Neural progenitor cell (in vitro differentiated cells): ENCODE measurements around the gene ATOH8. TPM values are rescaled to one million over a fixed set of nuclear protein-coding genes. Genes with fewer than 3 reads are reported as not detected.
A peak's percentile ranks its signal among the peaks of the same experiment; 100 is the strongest.

Source experiments
- DNase-seq: peaks from one replicate; pipeline ENCODE4 v3.0.0-alpha.2; 2016; ENCODE audit warnings: low spot score
- H2AFZ ChIP-seq: fragments of 200-600 bp; sonication (generic); replicated peaks from 2 replicates; pipeline ENCODE4 v1.6.1; 2016; ENCODE audit warnings: antibody characterized with exemption
- H3F3A ChIP-seq: fragments of 200-600 bp; sonication (generic); 2 replicates; pipeline ENCODE4 v1.6.1; 2016; ENCODE audit warnings: antibody characterized with exemption, low read depth
- H3K27ac ChIP-seq: fragments of 200-600 bp; sonication (generic); 2 replicates; pipeline ENCODE4 v1.5.1; 2016; ENCODE audit warnings: mild to moderate bottlenecking
- H3K27me3 ChIP-seq: fragments of 200-600 bp; sonication (generic); 2 replicates; pipeline ENCODE4 v1.6.1; 2016; ENCODE audit warnings: mild to moderate bottlenecking, moderate library complexity
- H3K36me3 ChIP-seq: fragments of 200-600 bp; sonication (generic); 2 replicates; pipeline ENCODE4 v1.5.1; 2016
- H3K4me1 ChIP-seq: fragments of 200-600 bp; sonication (generic); 2 replicates; pipeline ENCODE4 v1.6.1; 2016; ENCODE audit warnings: mixed run types
- H3K4me2 ChIP-seq: fragments of 200-600 bp; sonication (generic); 2 replicates; pipeline ENCODE4 v1.6.1; 2016
- H3K4me3 ChIP-seq: fragments of 200-600 bp; sonication (generic); 2 replicates; pipeline ENCODE4 v1.5.1; 2016
- H3K79me2 ChIP-seq: fragments of 200-600 bp; sonication (generic); 2 replicates; pipeline ENCODE4 v1.6.1; 2016; ENCODE audit warnings: low read depth
- H3K9ac ChIP-seq: fragments of 200-600 bp; sonication (generic); 2 replicates; pipeline ENCODE4 v1.6.1; 2016
- H3K9me3 ChIP-seq: fragments of 200-600 bp; sonication (generic); 2 replicates; pipeline ENCODE4 v1.5.1; 2016; ENCODE audit warnings: low read depth
- H4K20me1 ChIP-seq: fragments of 200-600 bp; sonication (generic); 2 replicates; pipeline ENCODE4 v1.6.1; 2016; ENCODE audit warnings: low read depth
- H3K27ac Mint-ChIP-seq: 3 replicates; pipeline ENCODE4 v1.8.0; 2021; ENCODE audit warnings: mixed read lengths
- H3K27me3 Mint-ChIP-seq: 2 replicates; pipeline ENCODE4 v1.8.0; 2022; ENCODE audit warnings: low read depth, mild to moderate bottlenecking, inconsistent platforms, moderate library complexity, mixed read lengths; ENCODE audit not compliant: insufficient read depth
- H3K36me3 Mint-ChIP-seq: 3 replicates; pipeline ENCODE4 v1.8.0; 2021; ENCODE audit warnings: mixed read lengths
- H3K4me1 Mint-ChIP-seq: 3 replicates; pipeline ENCODE4 v1.8.0; 2021; ENCODE audit warnings: mixed read lengths
- H3K4me3 Mint-ChIP-seq: 3 replicates; pipeline ENCODE4 v1.8.0; 2021; ENCODE audit warnings: mild to moderate bottlenecking, moderate library complexity, mixed read lengths
- H3K9me3 Mint-ChIP-seq: 3 replicates; pipeline ENCODE4 v1.8.0; 2020; ENCODE audit warnings: mixed read lengths
- EZH2 ChIP-seq: fragments of 200-600 bp; sonication (generic); IDR thresholded peaks from 2 replicates; pipeline ENCODE4 v1.6.1; 2017; ENCODE audit warnings: antibody characterized with exemption, mild to moderate bottlenecking, moderate library complexity
- EZH2phosphoT487 ChIP-seq: fragments of 200-600 bp; sonication (generic); IDR thresholded peaks from 2 replicates; pipeline ENCODE4 v1.6.1; 2017; ENCODE audit warnings: antibody characterized with exemption
- total RNA-seq: library from RNA; depleted of rRNA; stranded (reverse); fragments of >200 nt; gene quantifications from 2 replicates; pipeline ENCODE4 v1.2.3, GENCODE V29; 2015; ENCODE audit warnings: low replicate concordance
- TF ChIP-seq, protein P1 (sequence below): fragments of 200-600 bp; sonication (generic); IDR thresholded peaks from 2 replicates; pipeline ENCODE4 v1.5.1; 2017; ENCODE audit warnings: antibody characterized with exemption, mild to moderate bottlenecking

The ATOH8 gene
- total RNA-seq, 1 donor from 2014 or later = not detected

DNA sequence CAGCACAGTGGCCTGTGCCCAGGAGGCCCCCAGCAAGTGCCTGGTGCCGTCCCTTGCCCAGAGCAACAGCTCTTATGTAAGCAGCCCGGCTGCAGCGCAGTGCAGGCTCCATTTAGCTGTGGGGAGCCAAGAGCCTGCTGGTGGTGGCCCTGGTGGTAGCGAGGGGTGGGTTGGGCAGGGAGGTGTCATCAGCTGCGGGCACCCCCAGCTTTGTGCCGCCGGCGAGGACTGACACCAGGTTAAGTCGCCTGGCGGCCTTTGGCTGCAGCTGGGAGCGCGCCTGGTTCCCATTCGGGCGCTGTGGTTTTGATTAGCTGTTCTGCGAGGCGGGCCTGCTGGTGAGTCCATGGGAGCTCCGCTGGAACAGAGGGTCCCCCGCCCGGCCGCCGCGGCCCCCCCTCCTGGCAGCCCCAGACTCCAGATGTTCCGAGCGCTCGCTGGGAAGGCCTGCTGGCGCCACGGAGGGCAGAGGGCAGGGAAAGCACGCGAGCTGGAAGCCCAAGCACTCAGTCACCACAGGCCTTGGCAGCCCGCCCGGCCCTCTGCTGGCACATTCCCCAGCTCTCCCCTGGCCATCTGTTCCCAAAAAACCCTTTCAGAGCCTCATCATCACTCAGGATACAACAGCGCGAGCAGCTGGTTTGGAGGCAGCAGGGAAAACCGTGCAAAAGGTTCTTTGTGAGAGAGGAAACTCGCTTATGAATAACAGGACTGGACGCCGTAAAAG lies 18.4 kb downstream of the ATOH8 start:
- Histone ChIP-seq H3K9me3 (no peaks in the 10 kb centered on the region), H3K4me2 (no peak overlapping the region), H4K20me1 (no peaks in the 10 kb centered on the region), H3K27ac (no peak overlapping the region), H3K4me3 (no peak overlapping the region), H3K27me3 (peaks cover 4% of the 10 kb centered on the region), H3K4me1 (peaks cover 23% of the 10 kb centered on the region), H3F3A (peaks cover 7% of the 10 kb centered on the region), H3K36me3 (no peaks in the 10 kb centered on the region), H3K9ac (no peak overlapping the region), H3K79me2 (no peaks in the 10 kb centered on the region), H2AFZ (no peak overlapping the region)
- peak; percentile 75 for DNase-seq
- H3K4me1 Mint-ChIP-seq = peaks cover 63% of the 10 kb centered on the region
- peak overlapping the region; percentile 14 for H3K4me3 Mint-ChIP-seq
- H3K27ac Mint-ChIP-seq = peak overlapping the region; percentile 81
- no peaks in the 10 kb centered on the region for H3K9me3 Mint-ChIP-seq
- peaks cover 5% of the 10 kb centered on the region for H3K36me3 Mint-ChIP-seq
- no peaks in the 10 kb centered on the region for H3K27me3 Mint-ChIP-seq
- no peak for TF ChIP-seq EZH2phosphoT487
- TF ChIP-seq, protein P1, sequence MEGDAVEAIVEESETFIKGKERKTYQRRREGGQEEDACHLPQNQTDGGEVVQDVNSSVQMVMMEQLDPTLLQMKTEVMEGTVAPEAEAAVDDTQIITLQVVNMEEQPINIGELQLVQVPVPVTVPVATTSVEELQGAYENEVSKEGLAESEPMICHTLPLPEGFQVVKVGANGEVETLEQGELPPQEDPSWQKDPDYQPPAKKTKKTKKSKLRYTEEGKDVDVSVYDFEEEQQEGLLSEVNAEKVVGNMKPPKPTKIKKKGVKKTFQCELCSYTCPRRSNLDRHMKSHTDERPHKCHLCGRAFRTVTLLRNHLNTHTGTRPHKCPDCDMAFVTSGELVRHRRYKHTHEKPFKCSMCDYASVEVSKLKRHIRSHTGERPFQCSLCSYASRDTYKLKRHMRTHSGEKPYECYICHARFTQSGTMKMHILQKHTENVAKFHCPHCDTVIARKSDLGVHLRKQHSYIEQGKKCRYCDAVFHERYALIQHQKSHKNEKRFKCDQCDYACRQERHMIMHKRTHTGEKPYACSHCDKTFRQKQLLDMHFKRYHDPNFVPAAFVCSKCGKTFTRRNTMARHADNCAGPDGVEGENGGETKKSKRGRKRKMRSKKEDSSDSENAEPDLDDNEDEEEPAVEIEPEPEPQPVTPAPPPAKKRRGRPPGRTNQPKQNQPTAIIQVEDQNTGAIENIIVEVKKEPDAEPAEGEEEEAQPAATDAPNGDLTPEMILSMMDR = peak; percentile 19

DNA sequence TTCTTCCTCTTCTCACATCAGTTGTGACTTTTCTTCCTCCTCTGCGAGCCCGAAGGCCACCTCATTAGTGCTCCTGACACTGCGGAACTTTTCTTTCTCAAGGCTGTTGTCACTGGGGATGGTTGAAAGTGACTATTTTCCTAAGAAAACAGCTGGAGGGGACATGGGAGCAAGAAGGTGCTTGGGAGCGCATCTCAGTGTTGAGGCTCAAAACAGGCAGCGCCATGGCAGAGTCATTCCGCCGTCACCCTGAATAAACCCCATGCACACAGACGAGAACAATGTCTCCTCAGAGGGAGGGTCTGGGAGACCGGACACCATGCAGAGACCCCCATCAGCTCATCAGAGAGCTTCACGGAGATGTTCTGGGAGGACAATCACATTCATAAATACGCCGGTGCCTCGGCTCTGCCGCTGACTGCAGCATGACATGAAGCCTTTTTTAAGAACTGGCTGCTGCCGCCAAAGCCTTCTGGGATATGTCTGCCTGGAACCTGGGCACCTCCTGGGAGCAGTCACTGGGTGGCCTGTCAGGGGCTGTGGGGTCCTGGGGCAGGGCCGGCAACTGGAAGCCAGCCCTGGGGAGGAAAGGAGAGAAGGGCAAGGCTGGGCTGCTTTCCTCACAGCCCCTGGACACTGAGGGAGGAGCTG lies 19.2 kb downstream of the ATOH8 start:
- Histone ChIP-seq H3K27me3 (peaks cover 4% of the 10 kb centered on the region), H3K4me2 (no peak overlapping the region), H3F3A (peaks cover 7% of the 10 kb centered on the region), H3K4me3 (no peak overlapping the region), H3K9ac (no peak overlapping the region), H3K27ac (no peak overlapping the region), H3K9me3 (no peaks in the 10 kb centered on the region), H4K20me1 (no peaks in the 10 kb centered on the region), H3K79me2 (no peaks in the 10 kb centered on the region), H3K4me1 (peaks cover 23% of the 10 kb centered on the region), H2AFZ (no peak overlapping the region), H3K36me3 (no peaks in the 10 kb centered on the region)
- H3K4me1 Mint-ChIP-seq = peaks cover 64% of the 10 kb centered on the region
- H3K27me3 Mint-ChIP-seq = no peaks in the 10 kb centered on the region
- H3K36me3 Mint-ChIP-seq = peaks cover 6% of the 10 kb centered on the region
- peak overlapping the region; percentile 14 for H3K4me3 Mint-ChIP-seq
- no peak for DNase-seq
- H3K9me3 Mint-ChIP-seq = no peaks in the 10 kb centered on the region
- H3K27ac Mint-ChIP-seq = peak overlapping the region; percentile 81
- TF ChIP-seq, protein P1 = no peak
- TF ChIP-seq EZH2phosphoT487 = no peak
- TF ChIP-seq EZH2 = no peak

DNA sequence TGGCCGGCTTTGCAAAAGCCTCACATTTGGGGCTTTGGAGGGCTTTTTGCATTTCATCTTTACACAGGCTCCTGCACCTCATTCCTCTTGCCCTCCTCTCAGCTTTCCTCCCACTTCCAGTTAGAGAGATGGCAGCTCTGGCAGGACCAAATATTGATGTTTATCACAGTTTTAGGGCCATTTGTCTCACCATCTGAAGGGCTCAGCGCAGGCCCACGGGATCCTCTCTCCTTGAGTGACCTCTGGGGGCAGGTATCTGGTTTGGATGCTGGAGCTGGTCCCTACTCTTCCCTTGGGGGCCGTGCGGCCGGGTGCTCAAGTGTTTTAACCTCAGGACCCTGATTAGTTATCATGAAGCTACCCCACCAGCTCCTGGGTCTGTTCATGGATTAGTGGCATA lies 19.9 kb downstream of the ATOH8 start:
- Mint-ChIP-seq H3K27ac (no peak overlapping the region), H3K4me1 (peaks cover 57% of the 10 kb centered on the region), H3K27me3 (no peaks in the 10 kb centered on the region), H3K4me3 (peak overlapping the region; percentile 35), H3K36me3 (peaks cover 6% of the 10 kb centered on the region), H3K9me3 (no peaks in the 10 kb centered on the region)
- H4K20me1 ChIP-seq = no peaks in the 10 kb centered on the region
- no peak overlapping the region for H3K4me2 ChIP-seq
- no peaks in the 10 kb centered on the region for H3K36me3 ChIP-seq
- no peak overlapping the region for H3K4me3 ChIP-seq
- H3F3A ChIP-seq = peaks cover 6% of the 10 kb centered on the region
- DNase-seq = no peak
- H3K79me2 ChIP-seq = no peaks in the 10 kb centered on the region
- TF ChIP-seq, protein P1 = no peak
- TF ChIP-seq EZH2phosphoT487 (no peak), EZH2 (no peak)
- peaks cover 4% of the 10 kb centered on the region for H3K27me3 ChIP-seq
- H3K9ac ChIP-seq = no peak overlapping the region
- no peaks in the 10 kb centered on the region for H3K9me3 ChIP-seq
- no peak overlapping the region for H2AFZ ChIP-seq
- H3K27ac ChIP-seq = no peak overlapping the region
- H3K4me1 ChIP-seq = peaks cover 21% of the 10 kb centered on the region
